H9 (cell line): ENCODE results near the gene STK17B. TPM values are rescaled to one million over a fixed set of nuclear protein-coding genes. Genes with fewer than 3 reads are reported as not detected.

ENCODE experiments used
- DNase-seq: peaks from one replicate; pipeline ENCODE4 v3.0.0-alpha.2; 2017
- H2AFZ ChIP-seq: one replicate; pipeline ENCODE4 v1.6.1; 2013; ENCODE audit warnings: mild to moderate bottlenecking, low read length, control low read depth, moderate library complexity
- H2AK5ac ChIP-seq: 2 replicates; pipeline ENCODE4 v1.6.1; 2013; ENCODE audit warnings: low read length, control low read depth, mixed read lengths; ENCODE audit not compliant: insufficient read length
- H2BK120ac ChIP-seq: one replicate; pipeline ENCODE4 v1.6.1; 2013; ENCODE audit warnings: low read depth, mild to moderate bottlenecking, low read length, control low read depth, inconsistent platforms; ENCODE audit not compliant: poor library complexity, severe bottlenecking
- H2BK12ac ChIP-seq: 2 replicates; pipeline ENCODE4 v1.6.1; 2013; ENCODE audit warnings: low read length, control low read depth, mixed read lengths, low read depth; ENCODE audit not compliant: insufficient read length
- H2BK15ac ChIP-seq: 2 replicates; pipeline ENCODE4 v1.6.1; 2013; ENCODE audit warnings: low read depth, low read length, control low read depth
- H2BK20ac ChIP-seq: one replicate; pipeline ENCODE4 v1.6.1; 2013; ENCODE audit warnings: low read depth, mild to moderate bottlenecking, low read length, control low read depth, inconsistent platforms; ENCODE audit not compliant: poor library complexity, severe bottlenecking
- H2BK5ac ChIP-seq: 2 replicates; pipeline ENCODE4 v1.6.1; 2013; ENCODE audit warnings: low read length, control low read depth, mixed read lengths; ENCODE audit not compliant: insufficient read length
- H3K14ac ChIP-seq: 2 replicates; pipeline ENCODE4 v1.6.1; 2013; ENCODE audit warnings: low read length, control low read depth; ENCODE audit not compliant: insufficient read depth
- H3K18ac ChIP-seq: 2 replicates; pipeline ENCODE4 v1.6.1; 2013; ENCODE audit warnings: low read depth, mild to moderate bottlenecking, mixed read lengths, low read length, control low read depth; ENCODE audit not compliant: insufficient read length
- H3K23ac ChIP-seq: 2 replicates; pipeline ENCODE4 v1.6.1; 2013; ENCODE audit warnings: low read length, control low read depth, mixed read lengths, low read depth; ENCODE audit not compliant: insufficient read length
- H3K23me2 ChIP-seq: 2 replicates; pipeline ENCODE4 v1.6.1; 2013; ENCODE audit warnings: low read depth, mild to moderate bottlenecking, mixed read lengths, low read length, control low read depth; ENCODE audit not compliant: insufficient read length, poor library complexity, severe bottlenecking
- H3K27ac ChIP-seq: 2 replicates; pipeline ENCODE4 v1.5.1; 2013; ENCODE audit warnings: low read length, control low read depth, mixed read lengths, low read depth; ENCODE audit not compliant: insufficient read length
- H3K27me3 ChIP-seq: 2 replicates; pipeline ENCODE4 v1.6.1; 2013; ENCODE audit warnings: low read length, control low read depth, inconsistent platforms; ENCODE audit not compliant: insufficient read depth
- H3K4ac ChIP-seq: 2 replicates; pipeline ENCODE4 v1.6.1; 2013; ENCODE audit warnings: low read depth, mild to moderate bottlenecking, control low read depth, inconsistent platforms, low read length, moderate library complexity
- H3K4me1 ChIP-seq: 2 replicates; pipeline ENCODE4 v1.6.1; 2013; ENCODE audit warnings: low read length, control low read depth, inconsistent platforms; ENCODE audit not compliant: insufficient read depth
- H3K4me2 ChIP-seq: 2 replicates; pipeline ENCODE4 v1.6.1; 2013; ENCODE audit warnings: low read length, control low read depth, mixed read lengths; ENCODE audit not compliant: insufficient read length, insufficient read depth
- H3K56ac ChIP-seq: 2 replicates; pipeline ENCODE4 v1.6.1; 2013; ENCODE audit warnings: low read depth, mild to moderate bottlenecking, mixed read lengths, low read length, control low read depth; ENCODE audit not compliant: insufficient read length
- H3K79me1 ChIP-seq: 2 replicates; pipeline ENCODE4 v1.6.1; 2013; ENCODE audit warnings: low read depth, mild to moderate bottlenecking, moderate library complexity, low read length, control low read depth, inconsistent platforms; ENCODE audit not compliant: insufficient read depth, poor library complexity, severe bottlenecking
- H3K79me2 ChIP-seq: 2 replicates; pipeline ENCODE4 v1.6.1; 2013; ENCODE audit warnings: low read length, control low read depth, inconsistent platforms; ENCODE audit not compliant: insufficient read depth
- H3K9ac ChIP-seq: 2 replicates; pipeline ENCODE4 v1.6.1; 2013; ENCODE audit warnings: low read length, control low read depth, mixed read lengths; ENCODE audit not compliant: insufficient read length; ENCODE audit errors: extremely low read depth
- H3K9me3 ChIP-seq: one replicate; pipeline ENCODE4 v1.6.1; 2013; ENCODE audit warnings: low read depth, low read length, inconsistent platforms; ENCODE audit not compliant: control insufficient read depth
- H3T11ph ChIP-seq: one replicate; pipeline ENCODE4 v1.6.1; 2013; ENCODE audit warnings: mild to moderate bottlenecking, low read length, control low read depth, inconsistent platforms
- H4K20me1 ChIP-seq: one replicate; pipeline ENCODE4 v1.6.1; 2013; ENCODE audit not compliant: control insufficient read depth, insufficient read length, insufficient read depth
- H4K5ac ChIP-seq: 2 replicates; pipeline ENCODE4 v1.6.1; 2013; ENCODE audit warnings: low read depth, mild to moderate bottlenecking, mixed read lengths, low read length, control low read depth; ENCODE audit not compliant: insufficient read length
- H4K8ac ChIP-seq: replicated peaks from 2 replicates; pipeline ENCODE4 v1.6.1; 2013; ENCODE audit warnings: low read length, control low read depth, mixed read lengths, low read depth; ENCODE audit not compliant: insufficient read length
- H4K91ac ChIP-seq: 2 replicates; pipeline ENCODE4 v1.6.1; 2013; ENCODE audit warnings: low read depth, mild to moderate bottlenecking, moderate library complexity, mixed read lengths, low read length, control low read depth; ENCODE audit not compliant: insufficient read length
- H3K27ac Mint-ChIP-seq, 3 experiments: 2 replicates in 2 of 3; 3 replicates in 1 of 3; pipeline ENCODE4 v1.8.0; 2020 to 2021; ENCODE audit warnings: mixed read lengths in 3 of 3, mild to moderate bottlenecking in 1 of 3, moderate library complexity in 1 of 3
- H3K27me3 Mint-ChIP-seq: 2 replicates; pipeline ENCODE4 v1.8.0; 2021; ENCODE audit warnings: low read depth, mild to moderate bottlenecking, moderate library complexity, mixed read lengths
- H3K36me3 Mint-ChIP-seq, 3 experiments: 2 replicates in 2 of 3; 3 replicates in 1 of 3; pipeline ENCODE4 v1.8.0; 2020 to 2021; ENCODE audit warnings: low read depth in 3 of 3, mixed read lengths in 3 of 3; ENCODE audit not compliant: insufficient read depth in 1 of 3
- H3K4me1 Mint-ChIP-seq, 2 experiments: 2 replicates each; pipeline ENCODE4 v1.8.0; 2020; ENCODE audit warnings: mixed read lengths in 2 of 2
- H3K4me3 Mint-ChIP-seq, 2 experiments: 2 replicates in 1 of 2; 3 replicates in 1 of 2; pipeline ENCODE4 v1.8.0; 2020 to 2021; ENCODE audit warnings: mild to moderate bottlenecking in 2 of 2, mixed read lengths in 2 of 2, moderate library complexity in 1 of 2
- H3K9me3 Mint-ChIP-seq, 2 experiments: 2 replicates in 1 of 2; 3 replicates in 1 of 2; pipeline ENCODE4 v1.8.0; 2020; ENCODE audit warnings: mild to moderate bottlenecking in 2 of 2, mixed read lengths in 2 of 2, moderate library complexity in 1 of 2
- CTCF ChIP-seq: fragments of 200-600 bp; sonication (generic); conservative IDR thresholded peaks from 3 replicates; pipeline ENCODE4 v1.8.0; 2021; ENCODE audit warnings: antibody characterized with exemption, mild to moderate bottlenecking
- WGBS: extraction: QIAGEN DNeasy Blood & Tissue Kit; methylation state at CpG from one replicate; pipeline ENCODE4 v1.1.7; 2013; ENCODE audit warnings: missing lambda C conversion rate, low lambda C conversion rate, mixed read lengths; ENCODE audit not compliant: insufficient read length; ENCODE audit errors: extremely low coverage; 5-methylcytosine and 5-hydroxymethylcytosine counted together
- total RNA-seq: library from RNA; stranded (reverse); gene quantifications from 2 replicates; pipeline ENCODE4 v1.2.1, GENCODE V29; 2021

Gene STK17B
- total RNA-seq, 1 experiment from 2014 or later = 6.1 TPM

GRCh38 chr2:196113061-196113974 is 58.1 kb downstream of the STK17B start:
- H3K4me3 Mint-ChIP-seq = peak overlapping the region; percentile 16 to 63; a peak in 3 of 5 replicates
- Histone ChIP-seq H4K91ac (no peak overlapping the region), H2BK20ac (no peak overlapping the region), H3K4me1 (0 out of 2 replicates have a peak, but pooled peaks cover 2% of the 10 kb centered on the region), H2BK12ac (no peak overlapping the region), H2AFZ (no peak overlapping the region), H3K56ac (no peak overlapping the region), H3K23ac (no peak overlapping the region), H4K8ac (no peak overlapping the region), H3K27ac (peak overlapping the region; percentile 92), H3K14ac (no peak overlapping the region), H3K27me3 (no peaks in the 10 kb centered on the region), H4K20me1 (no peaks in the 10 kb centered on the region), H3K23me2 (no peaks in the 10 kb centered on the region), H3K79me1 (no peaks in the 10 kb centered on the region), H2BK5ac (no peak overlapping the region), H3K9ac (no peak overlapping the region), H3K4ac (no peak overlapping the region), H3K79me2 (no peaks in the 10 kb centered on the region), H4K5ac (no peak overlapping the region), H3T11ph (no peak overlapping the region), H2BK15ac (no peak overlapping the region), H3K18ac (no peak overlapping the region), H3K4me2 (peak overlapping the region; percentile 12), H2AK5ac (no peak overlapping the region), H2BK120ac (no peak overlapping the region), H3K9me3 (no peaks in the 10 kb centered on the region)
- H3K36me3 Mint-ChIP-seq = no peaks in the 10 kb centered on the region
- H3K4me1 Mint-ChIP-seq = peaks cover 40% of the 10 kb centered on the region in 2 experiments
- no CpG with 5 or more reads among the region's 7 CpGs for WGBS
- no peaks in the 10 kb centered on the region for H3K27me3 Mint-ChIP-seq
- no peak for DNase-seq
- TF ChIP-seq CTCF = no peak
- peak overlapping the region; percentile 96 to 100 (median 99) for H3K27ac Mint-ChIP-seq
- no peaks in the 10 kb centered on the region for H3K9me3 Mint-ChIP-seq
